ENCODE measurements around the gene ZNF624. TPM values are rescaled to one million over a fixed set of nuclear protein-coding genes. Genes with fewer than 3 reads are reported as not detected.
A peak's percentile ranks its signal among the peaks of the same experiment; 100 is the strongest.

The ZNF624 gene
- total RNA-seq, 1 donor from 2014 or later = 16.8 TPM

- Mint-ChIP-seq H3K4me3 (ENCODE audit: unreplicated experiment) (no peak overlapping the region), H3K27me3 (ENCODE audit: unreplicated experiment) (peaks cover 1% of the 10 kb centered on the region), H3K4me1 (ENCODE audit: unreplicated experiment) (no peaks in the 10 kb centered on the region), H3K27ac (ENCODE audit: unreplicated experiment) (no peak overlapping the region), H3K36me3 (ENCODE audit: low read depth, unreplicated experiment) (peaks cover 37% of the 10 kb centered on the region), H3K9me3 (ENCODE audit: unreplicated experiment) (peaks cover 33% of the 10 kb centered on the region)
- no peak for DNase-seq (ENCODE audit: low spot score)
- TF ChIP-seq CTCF (IDR thresholded peaks at IDR 0.05; ENCODE audit: unreplicated experiment) = no peak
Measured at GRCh38 chr17:16617481-16618060, 36.1 kb downstream of the ZNF624 start.

GRCh38 chr17:16599537-16599936, 54.1 kb downstream of the ZNF624 start:
- H3K9me3 Mint-ChIP-seq (ENCODE audit: unreplicated experiment) = peaks cover 6% of the 10 kb centered on the region
- DNase-seq (ENCODE audit: low spot score) = no peak
- no peak for TF ChIP-seq CTCF (IDR thresholded peaks at IDR 0.05; ENCODE audit: unreplicated experiment)

GRCh38 chr17:16593356-16594102, 60.1 kb downstream of the ZNF624 start:
- H3K27ac Mint-ChIP-seq (ENCODE audit: unreplicated experiment) = no peak overlapping the region
- DNase-seq (ENCODE audit: low spot score) = no peak
- no peaks in the 10 kb centered on the region for H3K36me3 Mint-ChIP-seq (ENCODE audit: low read depth, unreplicated experiment)
- H3K4me1 Mint-ChIP-seq (ENCODE audit: unreplicated experiment) = no peaks in the 10 kb centered on the region
- no peak overlapping the region for H3K4me3 Mint-ChIP-seq (ENCODE audit: unreplicated experiment)
- H3K9me3 Mint-ChIP-seq (ENCODE audit: unreplicated experiment) = peaks cover 6% of the 10 kb centered on the region
- H3K27me3 Mint-ChIP-seq (ENCODE audit: unreplicated experiment) = peaks cover 4% of the 10 kb centered on the region
- TF ChIP-seq CTCF (IDR thresholded peaks at IDR 0.05; ENCODE audit: unreplicated experiment) = no peak

More at GRCh38 chr17:16599537-16599936, 54.1 kb downstream of the ZNF624 start:
- Mint-ChIP-seq H3K4me1 (ENCODE audit: unreplicated experiment) (no peaks in the 10 kb centered on the region), H3K27me3 (ENCODE audit: unreplicated experiment) (peaks cover 4% of the 10 kb centered on the region), H3K4me3 (ENCODE audit: unreplicated experiment) (no peak overlapping the region), H3K36me3 (ENCODE audit: low read depth, unreplicated experiment) (no peaks in the 10 kb centered on the region), H3K27ac (ENCODE audit: unreplicated experiment) (no peak overlapping the region)

GRCh38 chr17:16589097-16589969, 64.3 kb downstream of the ZNF624 start:
- Mint-ChIP-seq H3K36me3 (ENCODE audit: low read depth, unreplicated experiment) (no peaks in the 10 kb centered on the region), H3K9me3 (ENCODE audit: unreplicated experiment) (no peaks in the 10 kb centered on the region), H3K27ac (ENCODE audit: unreplicated experiment) (no peak overlapping the region), H3K4me3 (ENCODE audit: unreplicated experiment) (peak overlapping the region; percentile 65), H3K27me3 (ENCODE audit: unreplicated experiment) (no peaks in the 10 kb centered on the region), H3K4me1 (ENCODE audit: unreplicated experiment) (no peaks in the 10 kb centered on the region)
- peak; percentile 96 for DNase-seq (ENCODE audit: low spot score)
- TF ChIP-seq CTCF (IDR thresholded peaks at IDR 0.05; ENCODE audit: unreplicated experiment) = peak; percentile 93

Measured in endothelial cell (in vitro differentiated cells).